Activated CD4-positive, alpha-beta T cell treated with anti-CD3 and anti-CD28 coated beads for 1 hour (primary cell): ENCODE data around the gene EXT2.

Source experiments
- DNase-seq: peaks from one replicate; pipeline ENCODE4 v3.0.0-alpha.2; 2020

EXT2 gene

GRCh38 chr11:44095506-44096359 lies at the start of gene EXT2:
TSS of gene EXT2 (plus strand) at chr11:44095678. CDS start at chr11:44107713, 12,035 bp downstream.
- DNase-seq = peak; percentile 77

- DNase-seq = no peak
Observed at GRCh38 chr11:44046182-44046581, 49.3 kb upstream of the EXT2 start.

- DNase-seq = no peak
Observed at GRCh38 chr11:44047298-44047697, 48.2 kb upstream of the EXT2 start.

GRCh38 chr11:44047931-44048431 lies 47.5 kb upstream of the EXT2 start, which contains the start of gene ACCSL:
TSS of gene ACCSL (plus strand) at chr11:44047981. CDS start at chr11:44048037, 56 bp downstream.
- no peak for DNase-seq

GRCh38 chr11:44049832-44050231 lies 45.6 kb upstream of the EXT2 start:
- no peak for DNase-seq

- no peak for DNase-seq
Observed at GRCh38 chr11:44051171-44051570, 44.3 kb upstream of the EXT2 start.

GRCh38 chr11:44057340-44057739 lies 38.1 kb upstream of the EXT2 start:
- no peak for DNase-seq

- DNase-seq = no peak
Observed at GRCh38 chr11:44058275-44058674, 37.2 kb upstream of the EXT2 start.

- no peak for DNase-seq
Observed at GRCh38 chr11:44065161-44065661, 30.3 kb upstream of the EXT2 start.

GRCh38 chr11:44065841-44066731 lies 29.4 kb upstream of the EXT2 start, which contains the start of gene ACCS:
TSS of gene ACCS (plus strand) at chr11:44066270. CDS start at chr11:44067628, 1,358 bp downstream.
- DNase-seq = peak; percentile 80

- DNase-seq = no peak
Observed at GRCh38 chr11:44066732-44067141, 28.7 kb upstream of the EXT2 start.

GRCh38 chr11:44067266-44067665 lies 28.2 kb upstream of the EXT2 start:
- DNase-seq = no peak

GRCh38 chr11:44068180-44068579 lies 27.3 kb upstream of the EXT2 start:
- no peak for DNase-seq

GRCh38 chr11:44071157-44071556 lies 24.3 kb upstream of the EXT2 start:
- no peak for DNase-seq

GRCh38 chr11:44072757-44073658 lies 22.5 kb upstream of the EXT2 start:
- DNase-seq = no peak

- DNase-seq = no peak
Observed at GRCh38 chr11:44078794-44079193, 16.7 kb upstream of the EXT2 start.

- DNase-seq = no peak
Observed at GRCh38 chr11:44079376-44079775, 16.1 kb upstream of the EXT2 start.

- no peak for DNase-seq
Observed at GRCh38 chr11:44080951-44081350, 14.5 kb upstream of the EXT2 start.

- DNase-seq = no peak
Observed at GRCh38 chr11:44082645-44083044, 12.8 kb upstream of the EXT2 start.

GRCh38 chr11:44083433-44083832 lies 12.0 kb upstream of the EXT2 start:
- DNase-seq = no peak

GRCh38 chr11:44083906-44084305 lies 11.6 kb upstream of the EXT2 start:
- no peak for DNase-seq

GRCh38 chr11:44085330-44085729 lies 10.1 kb upstream of the EXT2 start:
- no peak for DNase-seq
